Pulmonary artery endothelial cell (primary cell): ENCODE data around the gene PMIS2. TPM values are rescaled to one million over a fixed set of nuclear protein-coding genes. Genes with fewer than 3 reads are reported as not detected.
"Not testable (repeated sequence)": the region's sequence is repeated elsewhere in the genome, so short reads cannot be mapped to it uniquely, and the experiment has no call there.

Experiments used
- DNase-seq: peaks from one replicate; pipeline ENCODE4 v3.0.0-alpha.2; 2011; ENCODE audit warnings: low read depth, low spot score
- total RNA-seq: library from RNA; depleted of rRNA; stranded (reverse); fragments of >200 nt; gene quantifications from 2 replicates; pipeline ENCODE4 v1.2.3, GENCODE V29; 2014

The PMIS2 gene
- total RNA-seq, 1 donor from 2014 or later, result not detected

DNA sequence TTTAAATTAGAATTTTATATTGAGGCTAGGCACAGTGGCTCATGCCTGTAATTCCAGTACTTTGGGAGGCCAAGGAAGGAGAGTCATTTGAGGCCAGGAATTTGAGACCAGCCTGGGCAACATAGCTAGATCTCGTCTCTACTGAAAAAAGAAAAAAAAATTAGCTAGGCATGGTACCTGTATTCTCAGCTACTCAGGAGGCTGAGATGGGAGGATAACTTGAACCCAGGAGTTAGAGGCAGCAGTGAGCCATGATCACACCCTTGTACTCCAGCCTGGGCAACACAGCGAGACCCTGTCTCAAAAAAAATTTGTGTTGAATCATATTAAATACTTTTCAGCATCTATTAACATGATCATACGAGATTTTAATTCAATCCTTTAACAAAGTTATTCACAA, 4.9 kb downstream of the PMIS2 start:
- DNase-seq, result no peak

DNA sequence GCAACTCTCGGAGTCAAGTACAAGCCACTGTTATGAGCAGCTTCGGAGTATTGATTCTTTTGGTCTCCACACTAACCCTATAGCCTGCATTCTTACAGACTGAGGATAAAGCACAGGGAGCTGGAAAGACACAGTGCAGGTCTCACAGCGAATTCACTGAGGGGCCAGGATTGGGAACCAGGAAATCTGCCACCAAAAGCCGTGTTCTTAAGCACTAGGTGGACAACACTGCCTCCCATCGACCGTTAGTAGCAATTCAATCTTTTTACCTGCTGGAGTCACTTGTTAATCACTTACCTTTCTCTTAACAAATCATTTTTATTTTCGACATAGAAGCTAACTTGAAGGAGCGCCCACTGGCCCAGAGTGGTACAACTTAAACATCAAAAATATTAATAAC, 6.3 kb downstream of the PMIS2 start:
- DNase-seq, result no peak

DNA sequence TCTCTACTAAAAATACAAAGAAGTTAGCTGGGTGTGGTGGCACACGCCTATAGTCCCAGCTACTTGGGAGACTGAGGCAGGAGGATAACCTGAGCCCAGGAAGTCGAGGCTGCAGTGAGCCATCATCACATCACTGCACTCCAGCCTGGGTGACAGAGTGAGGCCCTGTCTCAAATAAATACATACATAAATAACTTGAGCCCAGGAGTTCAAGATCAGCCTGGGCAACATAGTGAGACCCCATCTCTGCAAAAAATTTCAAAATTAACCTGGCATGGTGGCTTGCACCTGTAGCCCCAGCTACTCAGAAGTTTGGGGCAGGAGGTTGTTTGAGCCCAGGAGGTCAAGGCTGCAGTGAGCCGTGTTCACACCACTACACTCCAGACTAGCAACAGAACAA, 9.1 kb downstream of the PMIS2 start:
- not testable (repeated sequence) for DNase-seq

DNA sequence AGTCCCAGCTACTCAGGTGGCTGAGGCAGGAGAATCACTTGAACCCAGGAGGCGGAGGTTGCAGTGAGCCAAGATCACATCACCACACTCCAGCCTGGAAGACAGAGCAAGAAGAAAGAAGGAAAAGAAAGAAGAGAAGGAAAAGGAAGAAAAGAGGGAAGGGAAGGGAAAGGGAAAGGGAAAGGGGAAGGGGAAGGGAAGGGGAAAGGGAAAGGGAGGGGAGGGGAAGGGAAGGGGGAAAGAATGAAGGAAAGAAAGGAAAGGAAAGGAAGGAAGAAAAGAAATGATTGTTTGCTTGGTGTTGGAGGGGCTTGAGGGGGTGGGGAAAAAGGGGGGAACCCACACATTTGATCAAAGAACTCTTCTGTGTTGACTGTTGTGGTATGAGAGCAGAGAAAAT, 10.0 kb downstream of the PMIS2 start:
- no peak for DNase-seq

DNA sequence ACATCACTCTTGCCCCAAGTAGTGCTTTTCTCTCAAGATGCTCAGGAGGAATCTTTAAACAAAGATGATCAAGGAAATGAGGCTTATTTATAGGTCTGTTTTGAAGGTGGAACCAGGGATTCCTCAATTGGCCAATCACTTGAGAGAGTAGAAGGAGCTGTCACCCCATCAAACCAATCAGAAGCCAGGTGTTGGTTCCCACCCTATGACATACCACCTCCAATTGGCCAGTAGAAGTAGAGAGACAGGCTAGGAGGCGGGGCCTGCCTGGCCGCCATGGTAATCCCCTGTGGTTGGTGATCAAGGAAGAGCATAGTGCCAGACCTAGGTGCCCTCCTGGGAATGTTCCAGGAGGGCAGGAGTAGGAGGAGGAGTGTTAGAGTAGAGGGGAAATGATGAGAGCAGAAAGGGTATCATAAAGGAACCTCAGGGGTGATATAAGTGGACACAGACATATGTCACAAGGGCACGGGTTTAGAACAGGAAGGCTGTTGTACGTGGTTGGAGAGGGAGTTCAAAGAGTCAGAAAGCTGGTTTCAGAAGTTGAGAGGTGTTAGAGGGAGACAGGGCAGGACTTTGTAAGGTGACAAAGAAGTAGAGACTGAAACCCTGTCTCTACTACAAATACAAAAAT, 10.5 kb downstream of the PMIS2 start:
- DNase-seq, result no peak

DNA sequence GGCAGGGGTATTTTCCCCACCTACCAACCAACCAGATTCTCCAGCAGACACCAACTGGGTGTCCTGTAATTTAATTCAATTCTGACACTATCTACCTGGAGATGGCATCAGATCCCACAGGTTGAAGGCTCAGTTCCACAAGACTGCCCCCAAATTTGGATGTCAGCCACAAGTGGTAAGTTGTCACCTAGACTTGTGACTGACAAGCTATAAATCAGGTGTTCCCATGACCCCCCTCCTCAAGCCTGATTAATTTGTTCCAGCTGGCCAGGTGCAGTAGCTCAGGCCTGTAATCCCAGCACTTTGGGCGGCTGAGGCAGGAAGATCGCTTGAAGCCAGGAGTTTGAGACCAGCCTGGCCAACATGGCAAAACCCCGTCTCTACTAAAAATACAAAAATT, 16.0 kb downstream of the PMIS2 start:
- no peak for DNase-seq

DNA sequence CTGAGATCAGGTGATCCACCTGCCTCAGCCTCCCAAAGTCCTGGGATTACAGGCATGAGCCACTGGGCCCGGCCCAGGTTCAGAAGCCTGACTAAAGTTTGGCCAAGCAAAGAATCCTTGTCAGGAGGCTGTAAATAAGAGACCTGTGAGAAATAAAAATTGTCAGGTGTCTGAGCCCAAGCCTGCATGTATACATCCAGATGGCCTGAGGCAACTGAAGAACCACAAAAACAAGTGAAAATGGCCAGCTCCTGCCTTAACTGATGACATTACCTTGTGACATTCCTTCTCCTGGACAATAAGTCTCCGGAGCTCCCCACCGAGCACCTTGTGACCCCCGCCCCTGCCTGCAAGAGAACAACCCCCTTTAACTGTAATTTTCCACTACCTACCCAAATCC, 18.5 kb downstream of the PMIS2 start:
- not testable (repeated sequence) for DNase-seq

DNA sequence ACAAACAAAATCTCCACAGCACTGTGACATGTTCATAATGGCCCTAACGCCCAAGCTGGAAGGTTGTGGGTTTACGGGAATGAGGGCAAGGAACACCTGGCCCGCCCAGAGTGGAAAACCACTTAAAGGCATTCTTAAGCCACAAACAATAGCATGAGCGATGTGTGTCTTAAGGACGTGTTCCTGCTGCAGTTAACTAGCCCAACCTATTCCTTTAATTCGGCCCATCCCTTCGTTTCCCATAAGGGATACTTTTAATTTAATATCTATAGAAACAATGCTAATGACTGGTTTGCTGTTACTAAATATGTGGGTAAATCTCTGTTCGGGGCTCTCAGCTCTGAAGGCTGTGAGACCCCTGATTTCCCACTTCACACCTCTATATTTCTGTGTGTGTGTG, 21.2 kb downstream of the PMIS2 start:
- DNase-seq, result not testable (repeated sequence)

DNA sequence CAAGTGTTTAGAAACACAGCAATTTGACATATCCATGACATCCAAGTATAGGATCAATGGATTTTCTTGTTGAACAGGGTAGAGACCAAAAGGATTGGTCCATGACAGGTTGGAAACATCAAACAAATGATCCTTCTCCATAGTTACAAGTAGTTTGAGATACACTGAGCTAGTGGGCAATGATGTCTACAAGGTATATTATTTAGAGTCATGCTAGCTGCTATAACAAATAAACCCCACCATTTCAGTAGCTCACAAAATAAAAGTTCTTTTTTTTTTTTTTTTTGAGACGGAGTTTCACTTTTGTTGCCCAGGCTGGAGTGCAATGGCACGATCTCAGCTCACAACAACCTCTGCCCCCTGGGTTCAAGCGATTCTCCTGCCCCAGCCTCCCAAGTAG, 21.7 kb downstream of the PMIS2 start:
- DNase-seq, result no peak

DNA sequence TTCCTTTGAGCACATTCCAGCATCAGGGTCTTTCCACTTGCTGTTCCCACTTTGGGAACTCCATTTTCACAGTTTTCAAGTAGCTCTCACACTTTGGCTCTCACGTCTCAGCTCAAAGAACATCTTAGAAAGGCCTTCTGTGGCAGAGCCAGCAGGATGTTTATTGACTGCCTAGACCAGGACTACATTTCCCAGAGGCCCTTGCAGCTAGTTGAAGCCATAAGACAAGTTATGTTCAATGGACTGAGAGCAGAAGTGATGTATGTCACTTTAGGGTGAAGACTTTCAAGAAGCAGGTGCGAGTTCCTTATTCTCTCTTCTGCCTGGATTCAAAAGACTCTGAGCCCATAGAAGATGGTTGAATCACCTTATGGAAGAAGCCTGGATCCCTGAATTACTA, 22.3 kb downstream of the PMIS2 start:
- DNase-seq, result no peak

DNA sequence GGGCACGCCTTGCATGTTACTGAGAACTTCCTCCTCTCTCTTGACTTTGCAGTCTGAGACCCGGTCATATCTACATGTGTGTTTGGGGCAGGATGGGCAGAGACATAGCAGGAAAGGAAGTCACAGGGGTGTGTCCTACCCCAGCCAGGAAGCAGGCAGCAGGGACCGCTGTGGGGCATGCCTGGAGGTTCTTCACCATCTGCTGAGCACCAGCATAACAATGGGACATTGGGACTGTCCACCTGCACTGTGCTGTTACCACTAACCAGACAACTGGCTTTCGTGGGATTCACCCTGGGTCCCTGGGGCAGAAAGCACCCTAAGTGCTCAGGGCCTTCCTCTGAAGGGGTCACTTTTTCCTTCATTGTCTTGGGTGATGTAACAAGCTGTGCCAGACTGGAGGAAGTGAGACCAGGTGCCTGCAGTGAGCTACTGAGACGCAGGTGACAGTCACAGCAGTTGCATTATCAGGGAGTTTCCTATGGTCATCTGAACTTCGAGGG, 23.9 kb downstream of the PMIS2 start:
- DNase-seq, result no peak

DNA sequence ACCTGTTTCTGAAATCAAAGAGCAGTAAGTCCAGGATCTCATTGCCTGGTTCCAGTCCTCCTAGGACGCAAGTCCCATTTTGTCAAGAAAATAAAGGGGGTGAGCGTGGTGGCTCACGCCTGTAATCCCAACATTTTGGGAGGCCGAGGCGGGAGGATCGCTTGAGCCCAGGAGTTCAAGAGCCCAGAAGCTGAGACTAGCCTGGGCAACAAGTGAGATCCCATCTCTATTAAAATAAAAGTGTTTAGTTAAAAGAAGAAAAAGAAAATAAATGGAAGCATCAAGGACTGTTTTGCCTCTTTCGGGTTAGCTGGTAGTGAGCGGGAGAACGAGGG, 26.2 kb downstream of the PMIS2 start:
- DNase-seq, result no peak

DNA sequence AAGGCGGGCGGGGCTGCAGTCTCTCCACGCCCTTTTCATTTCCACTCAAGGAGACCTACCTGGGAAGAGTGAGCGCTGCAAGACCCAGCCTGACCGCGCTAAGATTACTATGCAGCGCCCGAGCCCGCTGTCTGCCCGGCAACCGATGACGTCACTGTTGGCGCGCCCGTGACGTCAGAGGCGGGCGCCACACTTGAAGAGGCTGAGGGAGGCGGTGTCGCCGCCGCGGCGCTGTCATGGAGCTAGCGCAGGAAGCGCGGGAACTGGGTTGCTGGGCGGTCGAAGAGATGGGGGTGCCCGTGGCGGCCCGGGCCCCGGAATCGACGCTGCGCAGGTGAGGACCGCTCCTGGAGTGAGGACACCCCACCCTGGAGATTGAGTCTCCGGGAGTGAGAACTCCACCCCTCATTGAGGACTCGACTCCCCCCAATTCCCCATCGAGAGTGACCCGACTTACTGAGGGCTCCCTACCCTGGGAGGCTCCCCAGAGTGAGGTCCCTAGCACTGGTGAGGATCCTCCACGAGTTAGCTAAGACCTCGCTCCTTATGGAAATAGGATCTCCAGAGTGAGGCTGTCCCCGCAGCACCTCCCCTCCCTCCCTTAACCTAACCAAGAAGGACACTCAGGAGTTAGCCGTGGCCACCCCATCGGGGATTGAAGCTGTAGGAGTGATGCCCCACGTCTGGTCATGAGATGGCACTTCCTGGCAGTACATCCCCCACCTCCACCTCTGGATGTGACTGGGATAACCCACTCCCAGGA, 26.8 kb downstream of the PMIS2 start, which contains the start of gene HAUS5:
Gene HAUS5, plus strand, starts transcription at position 177 of the 763 bp plus-strand sequence. Its CDS starts 60 bp downstream, at position 237.
- DNase-seq, result peak; percentile 57

DNA sequence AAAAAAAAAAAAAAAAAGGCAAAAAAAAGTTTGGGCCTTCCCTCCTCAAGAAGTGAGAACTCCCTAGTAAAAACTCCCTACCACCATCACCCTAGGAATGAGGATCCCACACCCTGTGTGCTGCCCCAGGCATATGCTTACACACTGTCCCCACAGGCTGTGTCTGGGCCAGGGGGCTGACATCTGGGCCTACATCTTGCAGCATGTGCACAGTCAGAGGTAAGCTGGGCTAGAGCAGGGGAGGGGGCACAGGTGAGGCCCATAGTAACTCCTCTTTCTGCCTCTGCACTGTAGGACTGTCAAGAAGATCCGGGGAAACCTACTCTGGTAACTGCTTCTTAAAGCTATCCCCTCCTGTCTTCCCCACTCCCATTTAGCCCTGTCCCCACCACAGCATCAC, 27.6 kb downstream of the PMIS2 start:
- no peak for DNase-seq

DNA sequence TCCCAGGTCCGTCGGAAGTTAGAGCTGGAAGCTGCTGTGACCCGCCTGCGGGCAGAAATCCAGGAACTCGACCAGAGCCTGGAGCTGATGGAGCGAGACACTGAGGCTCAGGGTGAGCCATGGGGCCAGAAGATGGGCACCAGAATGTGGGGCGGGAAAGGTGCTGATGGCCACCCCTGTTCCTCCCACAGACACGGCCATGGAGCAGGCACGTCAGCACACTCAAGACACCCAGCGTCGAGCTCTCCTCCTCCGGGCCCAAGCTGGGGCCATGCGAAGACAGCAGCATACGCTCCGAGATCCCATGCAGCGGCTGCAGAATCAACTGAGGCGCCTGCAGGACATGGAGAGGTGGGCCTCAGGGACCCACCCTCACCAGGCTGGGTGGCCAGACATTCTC, 29.1 kb downstream of the PMIS2 start:
- DNase-seq, result no peak

DNA sequence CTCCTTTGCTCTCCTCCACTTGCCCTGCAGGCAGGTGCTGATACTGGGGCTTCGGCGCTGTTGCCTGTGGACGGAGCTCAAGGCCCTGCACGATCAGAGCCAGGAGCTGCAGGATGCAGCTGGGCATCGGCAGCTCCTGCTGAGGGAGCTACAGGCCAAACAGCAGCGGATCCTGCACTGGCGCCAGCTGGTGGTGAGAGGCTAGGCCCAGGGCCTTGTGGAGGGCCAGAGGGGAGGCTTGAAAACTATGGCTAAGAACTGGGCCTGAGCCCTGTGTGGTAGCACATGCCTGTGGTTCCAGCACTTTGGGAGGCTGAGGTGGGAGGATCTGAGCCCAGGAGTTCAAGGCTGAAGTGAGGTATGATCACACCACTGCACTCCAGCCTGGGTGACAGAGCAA, 32.9 kb downstream of the PMIS2 start:
- DNase-seq, result no peak

DNA sequence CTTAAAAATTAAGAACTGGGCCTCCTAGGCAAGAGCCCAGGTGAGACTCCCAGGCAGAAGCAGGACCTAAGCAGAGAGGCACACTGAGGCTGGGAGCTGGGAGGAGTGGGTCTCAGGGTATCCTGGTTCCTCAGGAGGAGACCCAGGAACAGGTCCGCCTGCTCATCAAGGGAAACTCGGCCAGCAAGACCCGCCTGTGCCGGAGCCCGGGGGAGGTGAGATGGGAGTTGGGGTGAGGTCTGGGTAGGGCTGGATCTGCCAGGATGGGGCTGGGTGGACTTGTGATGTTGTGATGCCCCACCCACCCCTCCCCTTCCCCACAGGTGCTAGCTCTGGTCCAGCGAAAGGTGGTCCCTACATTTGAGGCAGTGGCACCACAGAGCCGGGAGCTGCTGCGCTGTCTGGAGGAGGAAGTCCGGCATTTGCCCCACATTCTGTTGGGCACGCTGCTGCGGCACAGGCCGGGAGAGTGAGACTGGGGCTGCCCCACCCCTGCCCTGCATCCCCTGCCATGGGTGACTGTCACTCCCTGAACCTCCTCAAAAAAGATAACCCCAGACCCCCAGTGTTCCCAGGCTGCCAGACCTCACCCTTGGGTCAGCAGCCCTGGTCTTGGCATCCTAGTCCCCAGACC, 33.4 kb downstream of the PMIS2 start:
- DNase-seq, result no peak

DNA sequence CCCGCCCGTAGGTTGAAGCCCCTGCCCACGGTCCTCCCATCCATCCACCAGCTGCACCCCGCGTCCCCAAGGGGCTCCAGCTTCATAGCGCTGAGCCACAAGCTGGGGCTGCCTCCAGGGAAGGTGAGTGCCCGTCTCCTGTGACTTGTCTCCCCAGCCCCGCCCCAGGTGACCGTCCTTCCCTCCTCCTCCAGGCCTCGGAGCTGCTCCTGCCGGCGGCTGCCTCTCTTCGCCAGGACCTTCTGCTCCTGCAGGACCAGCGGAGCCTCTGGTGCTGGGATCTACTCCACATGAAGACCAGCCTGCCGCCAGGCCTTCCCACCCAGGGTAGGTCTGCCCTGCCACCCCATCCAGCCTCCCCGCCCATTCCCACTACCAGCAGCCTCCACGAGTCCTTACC, 34.0 kb downstream of the PMIS2 start:
- no peak for DNase-seq

DNA sequence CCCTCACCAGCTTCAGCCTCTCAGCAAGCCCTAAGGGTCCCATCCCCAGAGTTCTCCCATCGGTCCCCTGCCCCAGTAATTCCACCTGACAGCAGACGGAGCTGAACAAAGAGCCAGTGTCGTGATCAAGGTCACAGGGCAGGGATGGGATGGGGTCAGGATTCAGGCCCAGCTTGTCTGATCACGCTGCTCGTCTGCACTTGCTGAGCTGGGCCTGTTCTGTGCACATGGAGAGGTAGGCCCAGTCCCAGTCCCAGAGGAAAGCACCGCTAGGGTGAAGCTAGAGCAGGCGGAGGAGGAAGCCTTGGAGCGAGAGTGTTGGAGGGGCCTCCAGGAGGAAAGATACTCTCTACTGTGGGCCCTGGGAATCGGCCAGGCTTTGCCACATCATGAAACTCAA, 35.7 kb downstream of the PMIS2 start:
- no peak for DNase-seq

DNA sequence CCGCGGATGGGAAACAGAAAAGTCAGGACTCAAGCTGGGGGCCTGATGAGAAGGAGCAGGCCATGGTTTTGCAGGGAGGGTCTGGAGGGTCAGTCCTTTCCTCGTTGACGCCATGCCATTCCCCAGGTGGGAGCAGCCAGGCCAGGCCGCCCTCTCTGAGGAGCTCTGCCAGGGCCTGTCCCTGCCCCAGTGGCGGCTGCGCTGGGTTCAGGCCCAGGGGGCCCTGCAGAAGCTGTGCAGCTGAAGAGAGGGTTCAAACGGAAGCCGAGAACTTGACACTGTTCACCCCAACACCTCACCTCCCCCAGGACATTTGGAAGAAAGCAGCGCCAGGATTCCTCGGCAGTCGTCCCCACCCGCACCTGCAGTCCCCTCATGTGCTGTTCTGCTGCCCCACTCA, 36.8 kb downstream of the PMIS2 start:
- DNase-seq, result no peak

DNA sequence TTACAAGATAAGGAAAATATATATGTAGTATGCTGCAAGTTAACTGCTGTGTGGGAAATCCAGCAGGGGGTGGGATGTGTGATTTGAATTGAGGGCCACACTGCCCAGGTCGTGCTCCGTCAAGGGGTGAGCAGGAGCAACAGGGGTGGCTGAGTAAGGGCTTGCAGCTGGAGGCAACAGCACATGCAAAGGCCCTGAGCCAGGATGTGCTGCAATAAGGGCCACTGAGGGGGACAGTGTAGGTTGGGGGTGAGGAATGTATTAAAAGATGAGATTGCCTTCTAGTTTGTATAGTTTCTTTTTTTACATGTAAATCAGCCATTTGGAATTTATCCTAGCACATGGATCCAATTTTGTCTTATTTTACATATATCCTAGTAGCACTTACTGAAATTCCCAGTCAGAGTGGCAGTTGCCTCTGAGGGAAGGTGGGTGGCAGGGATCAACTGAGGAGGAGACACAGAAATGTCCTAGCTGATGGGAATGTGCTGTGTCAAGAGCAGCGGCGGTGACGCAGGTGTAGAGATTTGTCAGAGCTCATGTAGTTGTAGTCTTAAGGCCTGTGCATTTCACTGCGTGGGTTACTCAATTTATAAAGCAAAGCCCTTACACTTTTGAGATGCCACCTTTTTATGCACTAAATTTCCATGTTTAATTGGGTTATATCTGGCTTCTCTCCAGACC, 37.5 kb downstream of the PMIS2 start:
- DNase-seq, result no peak

DNA sequence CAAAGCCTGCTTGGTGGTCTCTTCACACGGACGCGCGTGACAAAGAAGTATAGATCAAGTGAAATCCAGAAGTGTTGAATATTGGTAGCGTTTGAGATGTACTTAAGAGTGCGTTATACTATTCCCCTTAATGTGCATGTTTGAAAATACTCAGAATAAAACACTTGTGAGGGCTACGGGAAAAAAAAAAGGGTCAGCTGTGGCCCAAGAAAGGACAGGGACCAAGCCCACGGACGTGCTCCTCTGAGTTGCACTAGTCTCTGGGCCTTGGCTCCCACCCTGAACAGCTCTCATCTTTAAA, 42.2 kb downstream of the PMIS2 start:
- DNase-seq, result no peak
